BJ (cell line): ENCODE data around the gene EWSR1. TPM values are rescaled to one million over a fixed set of nuclear protein-coding genes. Genes with fewer than 3 reads are reported as not detected.

ENCODE experiments used
- CTCF ChIA-PET: fragments of 350-600 bp; formaldehyde crosslinking; extraction: SDS; loops from one replicate; lab custom pipeline; 2021; ENCODE audit warnings: antibody characterized with exemption, inconsistent platforms; lab: Yijun Ruan, JAX
- POLR2A ChIA-PET: fragments of 300-600 bp; sonication (Branson Sonifier 250); formaldehyde crosslinking; extraction: SDS; loops from one replicate; lab custom pipeline; 2021; ENCODE audit warnings: antibody characterized with exemption; lab: Charles Lee
- DNase-seq: peaks from one replicate; pipeline ENCODE4 v3.0.0-alpha.2; 2011; ENCODE audit warnings: low read depth
- H3K27me3 ChIP-seq: 2 replicates; pipeline ENCODE4 v1.6.0; 2011; ENCODE audit warnings: low read length; ENCODE audit not compliant: control insufficient read depth, insufficient read depth
- H3K36me3 ChIP-seq: 2 replicates; pipeline ENCODE4 v1.5.1; 2011; ENCODE audit warnings: low read length; ENCODE audit not compliant: control insufficient read depth, insufficient read depth
- H3K4me3 ChIP-seq: 2 replicates; pipeline ENCODE4 v1.5.1; 2011; ENCODE audit warnings: low read depth, mild to moderate bottlenecking, control low read depth, low read length
- CTCF ChIP-seq: IDR thresholded peaks from 2 replicates; pipeline ENCODE4 v1.5.1; 2011; ENCODE audit warnings: low read depth, mild to moderate bottlenecking, control low read depth, inconsistent platforms, low read length, moderate library complexity; ENCODE audit not compliant: insufficient read depth
- polyA plus RNA-seq: library from polyadenylated mRNA; depleted of rRNA; stranded (reverse); fragments of >200 nt; gene quantifications from 2 replicates; pipeline ENCODE4 v1.2.3, GENCODE V29; 2011

Gene EWSR1
- polyA plus RNA-seq, 1 experiment = 206 TPM

DNA sequence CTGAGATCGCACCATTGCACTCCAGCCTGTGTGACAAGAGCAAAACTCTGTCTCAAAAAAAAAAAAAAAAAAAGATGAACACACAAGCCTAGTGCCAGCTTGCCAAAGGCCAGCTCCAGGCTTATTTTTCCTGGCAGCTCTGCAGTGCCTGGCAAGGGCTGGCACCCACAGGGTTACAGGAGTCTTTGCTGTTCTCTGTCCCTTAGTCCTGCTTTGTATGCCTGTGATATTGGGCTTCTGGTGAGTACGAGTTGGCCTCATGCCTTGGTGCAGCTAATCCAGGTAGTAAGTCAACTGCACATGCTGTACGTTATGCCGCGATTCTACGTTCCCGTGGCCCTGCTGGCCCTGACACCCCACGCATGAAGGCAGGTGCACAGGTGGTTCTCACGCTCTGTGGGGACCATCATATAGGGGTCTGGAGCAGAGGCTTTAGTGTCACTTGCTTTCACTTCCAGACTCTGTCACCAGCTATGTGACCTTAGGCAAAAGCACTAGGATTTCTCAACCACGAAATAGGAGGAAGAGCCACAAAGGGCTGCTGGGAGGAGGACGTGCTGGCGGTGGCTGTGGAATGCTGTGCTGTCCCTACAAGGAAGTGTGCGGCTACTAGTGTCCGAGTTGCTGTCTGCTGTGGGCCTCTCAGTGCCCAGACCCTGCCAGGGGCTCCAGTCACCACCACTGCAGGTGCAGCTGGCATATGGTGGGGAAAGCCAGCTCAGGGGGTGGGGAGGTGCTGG lies 68.9 kb downstream of the EWSR1 start:
- no peaks in the 10 kb centered on the region for H3K27me3 ChIP-seq
- peaks cover 29% of the 10 kb centered on the region for H3K36me3 ChIP-seq
- ChIA-PET POLR2A (no interaction called here), CTCF (interaction anchor here (0.8 kb wide), 1 partner anchor 17 kb away, joined by 3 read pairs; no protein-coding TSS in a partner anchor)
- DNase-seq = no peak
- TF ChIP-seq CTCF = no peak
- no peak overlapping the region for H3K4me3 ChIP-seq

GRCh38 chr22:29337631-29338284 lies 69.7 kb downstream of the EWSR1 start:
- Histone ChIP-seq H3K36me3 (peaks cover 29% of the 10 kb centered on the region), H3K4me3 (no peak overlapping the region), H3K27me3 (no peaks in the 10 kb centered on the region)
- CTCF ChIA-PET = interaction anchor here (0.8 kb wide), 1 partner anchor 18 kb away, joined by 3 read pairs; no protein-coding TSS in a partner anchor
- POLR2A ChIA-PET = no interaction called here
- TF ChIP-seq CTCF = no peak
- no peak for DNase-seq

DNA sequence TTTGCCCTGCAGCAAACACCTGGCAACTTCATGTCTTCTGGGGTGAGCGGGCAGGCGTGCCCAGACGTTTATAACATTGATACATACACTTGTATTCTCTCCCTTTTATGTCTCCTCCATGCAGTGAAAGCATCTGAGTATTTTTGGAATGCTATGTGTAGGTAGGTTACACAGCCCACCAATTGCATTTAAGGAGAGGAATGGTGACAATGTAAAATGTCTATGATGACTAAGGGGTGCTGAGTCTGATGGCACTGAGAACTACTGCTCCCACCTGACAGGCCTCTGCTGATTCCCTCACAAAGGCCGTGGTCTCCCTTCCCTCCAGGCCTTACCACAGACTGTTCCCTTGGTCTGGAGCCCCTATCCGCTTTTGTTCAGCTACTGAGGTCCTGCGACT lies 70.3 kb downstream of the EWSR1 start:
- no peak for DNase-seq
- ChIA-PET POLR2A (no interaction called here), CTCF (no interaction called here)
- TF ChIP-seq CTCF = no peak
- Histone ChIP-seq H3K4me3 (no peak overlapping the region), H3K36me3 (peaks cover 26% of the 10 kb centered on the region), H3K27me3 (no peaks in the 10 kb centered on the region)

- H3K36me3 ChIP-seq = peaks cover 26% of the 10 kb centered on the region
- H3K4me3 ChIP-seq = no peak overlapping the region
- TF ChIP-seq CTCF = no peak
- ChIA-PET POLR2A (no interaction called here), CTCF (interaction anchor here (1.0 kb wide), 1 partner anchor 19 kb away, joined by 3 read pairs; no protein-coding TSS in a partner anchor)
- no peaks in the 10 kb centered on the region for H3K27me3 ChIP-seq
- no peak for DNase-seq
These were observed 71.5 kb downstream of the EWSR1 start for GRCh38 chr22:29339381-29340235.
